Activated CD8-positive, alpha-beta memory T cell treated with anti-CD3 and anti-CD28 coated beads for 36 hours (primary cell): ENCODE data around the gene CPTP. TPM values are rescaled to one million over a fixed set of nuclear protein-coding genes. Genes with fewer than 3 reads are reported as not detected.

ENCODE experiments used
- CTCF ChIA-PET: fragments of 350-600 bp; sonication (Branson Sonifier 250); formaldehyde crosslinking; loops from one replicate; lab custom pipeline; 2021; ENCODE audit warnings: antibody characterized with exemption; lab: Charles Lee
- POLR2A ChIA-PET: fragments of 350-600 bp; sonication (Branson Sonifier 250); formaldehyde crosslinking; loops from one replicate; lab custom pipeline; 2021; ENCODE audit warnings: antibody characterized with exemption; lab: Charles Lee
- total RNA-seq, 2 experiments: library from RNA; stranded (reverse); gene quantifications; one replicate each; pipeline ENCODE4 v1.2.3, GENCODE V29; 2021

The CPTP gene
- total RNA-seq, 2 experiments from 2014 or later: 15.6 to 16.0 TPM

DNA sequence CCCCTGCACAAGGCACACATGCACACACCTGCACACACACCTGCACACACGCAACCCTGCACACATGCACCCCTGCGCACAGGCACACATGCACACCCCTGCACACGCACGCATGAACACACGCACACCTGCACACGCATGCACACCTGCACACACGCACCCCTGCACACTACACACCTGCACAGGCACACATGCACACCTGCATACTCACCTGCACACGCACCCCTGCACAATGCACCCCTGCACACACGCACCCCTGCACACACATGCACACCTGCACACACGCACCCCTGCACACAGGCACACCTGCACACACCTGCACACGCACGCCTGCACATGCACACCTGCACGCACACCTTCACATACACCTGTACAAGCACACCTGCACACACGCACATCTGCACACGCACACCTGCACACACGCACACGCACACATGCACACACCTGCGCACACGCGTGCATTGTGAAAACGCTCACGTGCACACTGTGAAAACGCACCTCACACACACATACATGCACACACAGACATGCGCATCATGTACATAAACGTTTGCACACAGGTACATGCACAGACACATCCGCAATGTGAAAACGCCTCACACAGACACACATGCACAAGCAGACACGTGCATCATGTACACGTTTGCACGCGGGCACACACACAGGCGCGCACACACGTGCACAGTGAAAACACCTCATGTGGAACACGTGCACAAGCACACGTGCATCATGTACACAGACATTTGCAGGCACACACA is 16.4 kb downstream of the CPTP start:
- POLR2A ChIA-PET: no interaction called here
- CTCF ChIA-PET: no interaction called here

GRCh38 chr1:1341549-1342021 is 17.0 kb downstream of the CPTP start:
- ChIA-PET POLR2A (no interaction called here), CTCF (no interaction called here)

- CTCF ChIA-PET: no interaction called here
- POLR2A ChIA-PET: no interaction called here
Measured at GRCh38 chr1:1342061-1342562, 17.5 kb downstream of the CPTP start.

GRCh38 chr1:1342584-1343115 is 18.0 kb downstream of the CPTP start:
- ChIA-PET CTCF (no interaction called here), POLR2A (no interaction called here)

DNA sequence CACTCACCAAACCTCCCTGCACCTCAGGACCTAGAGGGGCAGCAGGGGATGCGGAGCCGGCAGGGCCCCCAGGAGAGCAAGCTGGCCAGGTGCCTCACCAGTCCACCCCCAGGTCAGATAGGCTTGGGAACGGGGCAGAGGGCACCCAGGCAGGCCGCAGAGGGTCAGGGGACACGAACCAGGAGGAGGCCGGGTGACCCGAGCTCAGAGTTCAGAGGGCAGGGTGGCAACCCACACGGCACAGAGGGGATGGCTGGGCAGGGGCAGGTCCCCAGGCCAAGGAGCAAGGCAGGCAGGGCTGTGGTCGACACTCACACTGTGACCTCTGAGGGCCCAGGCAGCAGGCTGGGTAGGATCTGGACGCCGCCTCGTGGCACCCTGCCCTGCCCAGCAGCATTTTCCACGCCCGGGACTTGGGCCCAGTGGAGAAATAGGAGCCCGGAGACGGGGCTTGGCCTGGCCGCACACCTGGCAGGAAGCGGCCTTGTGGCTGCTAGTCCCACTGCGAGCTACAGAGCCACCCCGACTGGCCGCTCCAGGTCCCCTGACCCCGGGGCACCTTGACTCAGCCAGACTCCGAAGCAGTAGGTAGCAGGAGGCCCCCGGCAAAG is 19.3 kb downstream of the CPTP start:
- ChIA-PET POLR2A (no interaction called here), CTCF (interaction anchor here (1.0 kb wide), 1 partner anchor 29 kb away, joined by 4 read pairs; no protein-coding TSS in a partner anchor)

DNA sequence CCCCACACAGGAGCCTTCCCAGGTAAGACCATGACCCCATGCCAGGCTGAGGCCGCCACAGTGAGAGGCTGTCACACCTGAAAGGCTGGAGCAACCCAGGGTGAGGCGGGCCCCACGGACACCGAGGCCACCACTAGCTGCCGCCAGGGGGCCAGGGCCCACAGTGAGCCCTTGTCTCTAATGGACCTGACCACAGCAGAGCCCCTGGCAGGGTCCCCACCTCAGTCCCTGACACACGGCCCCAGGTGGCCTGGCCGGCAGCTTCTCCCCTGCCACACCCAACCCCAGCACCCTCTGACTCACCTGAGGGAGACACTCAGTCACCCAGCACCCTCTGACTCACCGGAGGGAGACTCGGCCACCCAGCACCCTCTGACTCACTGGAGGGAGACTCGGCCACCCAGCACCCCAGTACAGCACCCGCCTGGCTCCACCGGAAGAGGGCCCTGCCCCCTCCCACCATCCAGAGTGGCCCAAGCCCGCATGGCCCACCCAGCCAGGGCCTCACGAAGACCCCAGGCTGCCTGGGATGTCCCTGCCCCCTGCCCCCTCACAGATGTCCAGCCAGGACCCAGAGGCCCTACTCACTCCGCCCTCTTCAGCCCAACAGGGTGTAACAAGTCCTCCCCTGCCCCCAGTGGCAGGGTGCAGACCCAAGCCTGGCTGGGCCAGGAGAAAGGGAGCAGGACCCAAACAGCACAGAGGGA is 20.2 kb downstream of the CPTP start:
- ChIA-PET POLR2A (no interaction called here), CTCF (interaction anchor here (1.0 kb wide), 1 partner anchor 28 kb away, joined by 4 read pairs; no protein-coding TSS in a partner anchor)

- ChIA-PET CTCF (no interaction called here), POLR2A (no interaction called here)
Measured at GRCh38 chr1:1345384-1345783, 20.8 kb downstream of the CPTP start.

GRCh38 chr1:1345860-1346500 is 21.4 kb downstream of the CPTP start:
- CTCF ChIA-PET: no interaction called here
- POLR2A ChIA-PET: no interaction called here

DNA sequence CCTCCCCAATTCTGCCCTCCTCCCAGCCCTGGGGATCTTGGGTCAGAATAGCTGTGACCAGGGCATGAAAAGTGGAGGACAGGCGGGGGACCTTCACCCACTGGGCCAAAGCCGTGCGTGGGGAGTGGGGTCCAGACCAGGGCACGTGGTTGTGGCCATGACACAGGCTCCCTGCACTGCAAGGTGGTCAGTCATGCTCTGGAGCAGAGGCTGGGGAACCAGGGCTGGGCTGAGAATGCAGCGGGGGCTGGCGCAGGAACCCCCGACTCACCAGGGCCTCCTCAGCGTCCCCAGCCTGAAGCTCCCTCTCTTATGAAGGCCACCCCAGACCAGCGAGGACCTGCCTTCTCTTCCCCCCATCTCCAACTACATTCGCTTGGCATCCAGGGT is 21.9 kb downstream of the CPTP start:
- ChIA-PET CTCF (interaction anchor here (1.6 kb wide), 1 partner anchor 224 kb away, joined by 3 read pairs; no protein-coding TSS in a partner anchor), POLR2A (no interaction called here)

DNA sequence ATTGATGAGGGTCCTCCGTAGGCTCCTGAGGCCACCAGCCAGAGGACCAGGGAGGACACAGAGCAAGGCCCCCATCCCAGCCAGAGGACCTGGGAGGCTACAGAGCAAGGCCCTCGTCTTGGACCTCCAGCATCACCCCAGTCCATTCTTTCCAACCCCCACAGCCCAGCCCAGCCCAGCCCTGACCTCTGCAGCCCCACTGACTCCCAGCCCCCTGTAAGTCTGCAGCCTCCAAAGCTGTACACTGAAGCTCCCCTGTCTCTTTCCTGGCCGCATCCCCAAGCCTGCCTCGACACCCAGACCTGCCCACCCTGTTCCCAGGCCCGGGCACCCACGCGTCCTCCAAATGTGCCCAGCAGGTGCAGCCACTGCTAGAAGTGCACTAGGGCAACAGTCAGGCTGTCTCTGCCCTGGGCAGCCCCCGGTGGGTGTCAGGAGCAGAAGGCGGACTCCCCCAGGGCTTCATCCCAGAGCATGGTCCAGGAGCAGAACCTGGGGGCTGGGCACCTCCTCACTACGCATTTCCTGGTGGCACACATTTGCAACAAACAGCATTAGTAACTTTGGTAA is 22.5 kb downstream of the CPTP start:
- CTCF ChIA-PET: interaction anchor here (1.0 to 2.1 kb wide), 3 partner anchors 25 to 225 kb away, joined by 3 to 14 read pairs (median 3); partner anchors contain the start of gene CCNL2
- POLR2A ChIA-PET: interaction anchor here (0.6 kb wide), 1 partner anchor 211 kb away, joined by 6 read pairs; no protein-coding TSS in a partner anchor

- POLR2A ChIA-PET: interaction anchor here (0.6 to 1.0 kb wide), 2 partner anchors 158 to 210 kb away, joined by 3 to 6 read pairs; no protein-coding TSS in a partner anchor
- CTCF ChIA-PET: interaction anchor here (1.0 to 2.1 kb wide), 5 partner anchors 11 to 226 kb away, joined by 3 to 14 read pairs (median 3); partner anchors contain the start of genes AURKAIP1 and CCNL2
Measured at GRCh38 chr1:1347663-1348419, 23.2 kb downstream of the CPTP start.

DNA sequence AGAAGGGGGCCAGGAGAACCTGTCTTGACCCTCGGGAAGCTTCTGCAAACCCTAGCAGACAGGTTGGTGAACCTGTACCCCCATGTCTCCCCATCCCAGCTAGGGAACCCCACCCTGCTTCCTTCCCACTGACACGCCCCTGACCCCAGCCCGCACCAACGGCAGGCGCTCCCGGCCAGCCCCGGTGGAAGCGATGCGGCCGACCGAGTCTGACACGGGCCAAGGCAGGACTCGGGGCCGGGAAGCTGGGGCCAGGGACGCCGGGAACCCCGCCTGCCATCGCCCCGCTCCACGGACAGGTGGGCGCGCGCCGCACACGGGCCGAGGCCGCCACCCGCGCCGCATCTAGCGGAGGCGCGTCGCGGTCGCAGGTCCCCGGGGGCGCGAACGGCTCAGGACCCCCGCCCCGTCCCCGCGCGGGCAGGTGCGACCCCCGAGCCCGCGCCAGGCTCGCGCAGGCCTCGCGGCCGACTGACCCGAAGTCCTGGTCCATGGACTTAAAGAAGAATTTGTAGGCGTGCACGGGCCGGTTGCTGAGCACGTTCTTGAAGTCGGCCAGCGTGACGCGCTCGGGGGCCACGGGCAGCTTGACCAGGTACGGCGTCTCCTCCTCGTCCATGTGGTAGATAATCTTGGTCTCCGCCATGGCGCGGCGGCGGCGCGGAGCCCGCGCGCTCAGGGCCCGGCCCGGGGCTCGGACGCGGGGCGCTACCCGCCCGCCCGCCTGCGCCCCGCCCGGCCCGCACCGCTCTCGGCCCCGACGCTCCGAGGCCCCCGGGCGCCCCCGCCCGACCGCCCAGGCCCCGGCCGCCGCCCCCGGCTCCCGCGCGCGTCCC is 24.0 kb downstream of the CPTP start:
- CTCF ChIA-PET: interaction anchor here (1.0 to 2.1 kb wide), 4 partner anchors 10 to 51 kb away, joined by 3 to 14 read pairs (median 5); partner anchors contain the start of genes AURKAIP1 and CCNL2
- POLR2A ChIA-PET: interaction anchor here (1.0 kb wide), 1 partner anchor 157 kb away, joined by 3 read pairs; no protein-coding TSS in a partner anchor

GRCh38 chr1:1349256-1350012 is 24.8 kb downstream of the CPTP start, which contains the start of gene DVL1:
Gene DVL1 (minus strand): TSS chr1:1349418. CDS start chr1:1349065, 353 bp downstream.
- CTCF ChIA-PET: interaction anchor here (2.1 kb wide), 1 partner anchor 22 kb away, joined by 14 read pairs; no protein-coding TSS in a partner anchor

GRCh38 chr1:1351511-1352427 is 27.2 kb downstream of the CPTP start:
- POLR2A ChIA-PET: no interaction called here
- CTCF ChIA-PET: interaction anchor here (1.4 to 1.8 kb wide), 2 partner anchors 23 to 350 kb away, joined by 5 read pairs; partner anchors contain the start of gene AURKAIP1

More at GRCh38 chr1:1349256-1350012, 24.8 kb downstream of the CPTP start, which contains the start of gene DVL1:
- POLR2A ChIA-PET: no interaction called here
